ENCODE measurements around the gene ARHGEF39. TPM values are rescaled to one million over a fixed set of nuclear protein-coding genes. Genes with fewer than 3 reads are reported as not detected.
"Not testable (repeated sequence)": the region's sequence is repeated elsewhere in the genome, so short reads cannot be mapped to it uniquely, and the experiment has no call there.

The ARHGEF39 gene
- total RNA-seq, 1 donor = 0.36 TPM

DNA sequence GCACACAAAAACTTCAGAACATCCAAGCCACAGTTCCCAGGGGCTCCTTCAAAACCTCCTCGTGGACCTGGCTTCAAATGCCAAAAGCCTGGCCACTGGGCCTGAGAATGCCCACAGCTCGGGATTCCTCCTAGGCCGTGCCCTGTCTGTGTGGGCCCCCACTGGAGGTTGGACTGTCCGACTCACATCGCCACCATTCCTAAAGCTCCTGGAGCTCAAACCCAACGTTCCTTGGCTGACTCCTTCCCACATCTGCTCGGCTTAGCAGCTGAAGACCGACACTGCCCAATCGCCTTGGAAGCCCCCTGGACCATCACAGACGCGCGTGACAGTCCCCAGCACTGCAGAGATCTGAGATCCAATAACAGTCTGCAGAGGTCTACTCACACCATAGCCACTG lies 21.9 kb downstream of the ARHGEF39 start:
- Histone ChIP-seq H3K9me3 (ENCODE audit: low read depth, low read length) (no peaks in the 10 kb centered on the region), H3K27me3 (ENCODE audit: insufficient read depth, low read length) (no peaks in the 10 kb centered on the region), H3K4me1 (ENCODE audit: insufficient read depth, low read length) (peaks cover 32% of the 10 kb centered on the region), H4K20me1 (ENCODE audit: insufficient read depth, low read length) (no peaks in the 10 kb centered on the region), H3K4me2 (ENCODE audit: insufficient read depth, low read length) (no peak overlapping the region), H3K36me3 (ENCODE audit: insufficient read depth, low read length) (no peaks in the 10 kb centered on the region), H2AFZ (ENCODE audit: low read length) (no peak overlapping the region), H3K27ac (ENCODE audit: low read depth, low read length) (no peak overlapping the region), H3K79me2 (ENCODE audit: insufficient read depth, low read length) (no peaks in the 10 kb centered on the region), H3K4me3 (ENCODE audit: insufficient read depth, low read length) (no peak overlapping the region)
- TF ChIP-seq, protein P1, sequence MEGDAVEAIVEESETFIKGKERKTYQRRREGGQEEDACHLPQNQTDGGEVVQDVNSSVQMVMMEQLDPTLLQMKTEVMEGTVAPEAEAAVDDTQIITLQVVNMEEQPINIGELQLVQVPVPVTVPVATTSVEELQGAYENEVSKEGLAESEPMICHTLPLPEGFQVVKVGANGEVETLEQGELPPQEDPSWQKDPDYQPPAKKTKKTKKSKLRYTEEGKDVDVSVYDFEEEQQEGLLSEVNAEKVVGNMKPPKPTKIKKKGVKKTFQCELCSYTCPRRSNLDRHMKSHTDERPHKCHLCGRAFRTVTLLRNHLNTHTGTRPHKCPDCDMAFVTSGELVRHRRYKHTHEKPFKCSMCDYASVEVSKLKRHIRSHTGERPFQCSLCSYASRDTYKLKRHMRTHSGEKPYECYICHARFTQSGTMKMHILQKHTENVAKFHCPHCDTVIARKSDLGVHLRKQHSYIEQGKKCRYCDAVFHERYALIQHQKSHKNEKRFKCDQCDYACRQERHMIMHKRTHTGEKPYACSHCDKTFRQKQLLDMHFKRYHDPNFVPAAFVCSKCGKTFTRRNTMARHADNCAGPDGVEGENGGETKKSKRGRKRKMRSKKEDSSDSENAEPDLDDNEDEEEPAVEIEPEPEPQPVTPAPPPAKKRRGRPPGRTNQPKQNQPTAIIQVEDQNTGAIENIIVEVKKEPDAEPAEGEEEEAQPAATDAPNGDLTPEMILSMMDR (IDR thresholded peaks at IDR 0.05; ENCODE audit: extremely low read depth, low read depth, low read length) = no peak
- no peak for DNase-seq (ENCODE audit: insufficient read length, low spot score, missing footprints)

DNA sequence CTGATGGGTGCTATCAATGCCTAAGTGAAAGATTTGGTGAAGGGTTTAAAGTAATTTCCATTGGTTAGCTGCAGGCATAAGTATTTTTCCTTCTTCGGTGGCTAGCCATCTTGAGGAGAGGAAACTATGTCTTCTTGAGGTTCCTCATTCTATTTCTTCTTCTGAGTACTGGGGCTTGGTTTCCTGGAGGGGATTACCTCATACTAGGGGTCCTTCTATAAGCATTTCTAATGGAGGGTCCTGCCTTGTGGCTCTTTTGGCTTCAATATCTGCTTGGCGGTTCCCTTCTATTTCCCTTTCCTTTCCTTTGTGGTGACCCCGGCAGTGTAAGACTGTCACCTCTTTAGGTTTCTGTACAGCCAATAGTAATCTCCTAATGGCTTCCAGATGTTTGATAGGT lies 23.5 kb downstream of the ARHGEF39 start:
- not testable (repeated sequence) for H3K4me3 ChIP-seq (ENCODE audit: insufficient read depth, low read length); H3K27ac ChIP-seq (ENCODE audit: low read depth, low read length); H3K9me3 ChIP-seq (ENCODE audit: low read depth, low read length); H3K79me2 ChIP-seq (ENCODE audit: insufficient read depth, low read length); DNase-seq (ENCODE audit: insufficient read length, low spot score, missing footprints); H3K4me2 ChIP-seq (ENCODE audit: insufficient read depth, low read length); H4K20me1 ChIP-seq (ENCODE audit: insufficient read depth, low read length); H3K36me3 ChIP-seq (ENCODE audit: insufficient read depth, low read length); H3K27me3 ChIP-seq (ENCODE audit: insufficient read depth, low read length); H2AFZ ChIP-seq (ENCODE audit: low read length)
- H3K4me1 ChIP-seq (ENCODE audit: insufficient read depth, low read length) = peaks cover 28% of the 10 kb centered on the region

DNA sequence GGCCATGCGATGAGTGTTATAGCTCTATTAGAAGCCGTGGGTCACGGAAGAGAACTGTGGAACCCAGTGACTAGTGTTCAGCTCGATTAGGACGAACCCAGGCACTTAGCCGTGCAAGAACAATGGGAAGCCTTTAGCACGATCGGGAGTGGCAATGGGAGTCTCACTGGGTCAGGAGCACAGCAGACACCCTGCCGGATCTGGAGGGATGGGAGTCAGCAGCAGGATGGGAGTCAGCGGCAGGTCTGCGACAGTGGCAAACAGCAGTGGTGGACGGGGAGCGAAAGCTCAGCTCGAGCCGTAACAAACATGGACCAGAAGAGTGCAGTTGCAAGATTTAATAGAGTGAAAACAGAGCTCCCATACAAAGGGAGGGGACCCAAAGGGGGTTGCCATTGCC lies 24.6 kb downstream of the ARHGEF39 start:
- not testable (repeated sequence) for H3K79me2 ChIP-seq (ENCODE audit: insufficient read depth, low read length); H3K9me3 ChIP-seq (ENCODE audit: low read depth, low read length); H3K27me3 ChIP-seq (ENCODE audit: insufficient read depth, low read length); H3K4me3 ChIP-seq (ENCODE audit: insufficient read depth, low read length); H3K27ac ChIP-seq (ENCODE audit: low read depth, low read length); H3K36me3 ChIP-seq (ENCODE audit: insufficient read depth, low read length); H3K4me2 ChIP-seq (ENCODE audit: insufficient read depth, low read length); H2AFZ ChIP-seq (ENCODE audit: low read length); DNase-seq (ENCODE audit: insufficient read length, low spot score, missing footprints); H4K20me1 ChIP-seq (ENCODE audit: insufficient read depth, low read length)
- H3K4me1 ChIP-seq (ENCODE audit: insufficient read depth, low read length) = peaks cover 23% of the 10 kb centered on the region

DNA sequence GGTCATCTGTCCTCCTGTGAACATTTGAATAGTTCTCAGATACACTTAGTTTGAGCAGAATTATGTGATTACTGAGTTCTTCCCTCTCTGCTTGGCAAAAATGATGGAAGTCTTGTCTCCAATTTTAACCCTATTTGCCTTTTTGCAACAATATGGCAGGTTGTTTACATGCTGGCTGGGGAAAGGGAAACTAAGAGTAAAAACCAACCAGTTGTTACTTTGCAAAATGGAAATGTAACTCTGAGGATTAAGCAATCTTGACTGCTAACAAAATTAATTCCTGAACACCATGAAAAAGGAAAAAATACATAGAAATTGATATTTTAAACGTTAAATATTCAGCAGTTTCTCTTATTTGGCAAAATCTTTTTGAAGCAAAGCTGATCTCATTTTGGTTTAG lies 25.4 kb downstream of the ARHGEF39 start:
- TF ChIP-seq, protein P1 (IDR thresholded peaks at IDR 0.05; ENCODE audit: extremely low read depth, low read depth, low read length) = no peak
- H3K9me3 ChIP-seq (ENCODE audit: low read depth, low read length) = no peaks in the 10 kb centered on the region
- H2AFZ ChIP-seq (ENCODE audit: low read length) = no peak overlapping the region
- H3K27ac ChIP-seq (ENCODE audit: low read depth, low read length) = no peak overlapping the region
- no peak overlapping the region for H3K4me2 ChIP-seq (ENCODE audit: insufficient read depth, low read length)
- peaks cover 18% of the 10 kb centered on the region for H3K4me1 ChIP-seq (ENCODE audit: insufficient read depth, low read length)
- no peak for DNase-seq (ENCODE audit: insufficient read length, low spot score, missing footprints)
- no peak overlapping the region for H3K4me3 ChIP-seq (ENCODE audit: insufficient read depth, low read length)
- no peaks in the 10 kb centered on the region for H3K79me2 ChIP-seq (ENCODE audit: insufficient read depth, low read length)
- H4K20me1 ChIP-seq (ENCODE audit: insufficient read depth, low read length) = no peaks in the 10 kb centered on the region
- no peaks in the 10 kb centered on the region for H3K27me3 ChIP-seq (ENCODE audit: insufficient read depth, low read length)
- H3K36me3 ChIP-seq (ENCODE audit: insufficient read depth, low read length) = no peaks in the 10 kb centered on the region

DNA sequence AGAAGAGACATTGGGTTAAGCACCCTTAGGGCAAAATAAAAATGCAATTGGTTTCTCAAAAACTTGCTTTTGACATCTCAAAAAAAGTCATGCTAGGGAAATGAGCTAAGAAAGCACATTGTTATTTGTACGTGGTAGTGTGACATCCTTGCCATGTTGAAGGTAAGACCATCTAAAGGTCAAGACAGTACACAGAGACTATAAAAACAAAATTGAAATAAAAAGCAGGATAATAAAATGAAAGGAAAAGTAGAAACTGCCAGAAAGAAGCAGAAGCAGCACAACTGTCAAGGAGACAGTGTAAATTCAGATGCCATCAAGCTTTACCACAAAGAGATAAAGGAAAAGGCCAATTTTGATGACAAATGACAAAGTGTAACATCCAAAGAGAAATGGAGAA lies 25.8 kb downstream of the ARHGEF39 start:
- not testable (repeated sequence) for H4K20me1 ChIP-seq (ENCODE audit: insufficient read depth, low read length); H3K4me3 ChIP-seq (ENCODE audit: insufficient read depth, low read length); DNase-seq (ENCODE audit: insufficient read length, low spot score, missing footprints); H3K9me3 ChIP-seq (ENCODE audit: low read depth, low read length); H3K27ac ChIP-seq (ENCODE audit: low read depth, low read length); H3K27me3 ChIP-seq (ENCODE audit: insufficient read depth, low read length); H2AFZ ChIP-seq (ENCODE audit: low read length); H3K4me2 ChIP-seq (ENCODE audit: insufficient read depth, low read length); H3K79me2 ChIP-seq (ENCODE audit: insufficient read depth, low read length); H3K36me3 ChIP-seq (ENCODE audit: insufficient read depth, low read length)
- peaks cover 14% of the 10 kb centered on the region for H3K4me1 ChIP-seq (ENCODE audit: insufficient read depth, low read length)

DNA sequence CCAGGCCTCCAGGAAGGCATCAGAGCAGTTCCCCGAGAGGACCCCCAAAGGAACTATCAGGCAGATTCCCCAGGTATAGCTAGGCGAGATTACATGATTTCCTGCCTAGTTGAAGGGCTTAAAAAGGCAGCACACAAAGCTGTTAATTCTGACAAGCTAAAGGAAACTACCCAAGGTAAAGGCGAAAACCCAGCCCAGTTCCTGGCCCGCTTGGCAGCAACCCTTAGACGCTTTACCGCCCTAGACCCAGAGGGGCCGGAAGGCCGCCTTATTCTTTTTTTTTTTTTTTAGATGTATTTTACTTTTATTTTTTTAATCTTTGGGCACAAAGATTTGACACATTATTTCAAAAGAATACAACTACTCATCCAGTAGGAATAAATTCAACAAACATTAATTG lies 26.2 kb downstream of the ARHGEF39 start:
- H3K27me3 ChIP-seq (ENCODE audit: insufficient read depth, low read length); H3K9me3 ChIP-seq (ENCODE audit: low read depth, low read length); H3K4me3 ChIP-seq (ENCODE audit: insufficient read depth, low read length); H2AFZ ChIP-seq (ENCODE audit: low read length); H4K20me1 ChIP-seq (ENCODE audit: insufficient read depth, low read length); DNase-seq (ENCODE audit: insufficient read length, low spot score, missing footprints); H3K27ac ChIP-seq (ENCODE audit: low read depth, low read length); H3K79me2 ChIP-seq (ENCODE audit: insufficient read depth, low read length); H3K4me2 ChIP-seq (ENCODE audit: insufficient read depth, low read length); H3K36me3 ChIP-seq (ENCODE audit: insufficient read depth, low read length): not testable (repeated sequence)
- peaks cover 12% of the 10 kb centered on the region for H3K4me1 ChIP-seq (ENCODE audit: insufficient read depth, low read length)

DNA sequence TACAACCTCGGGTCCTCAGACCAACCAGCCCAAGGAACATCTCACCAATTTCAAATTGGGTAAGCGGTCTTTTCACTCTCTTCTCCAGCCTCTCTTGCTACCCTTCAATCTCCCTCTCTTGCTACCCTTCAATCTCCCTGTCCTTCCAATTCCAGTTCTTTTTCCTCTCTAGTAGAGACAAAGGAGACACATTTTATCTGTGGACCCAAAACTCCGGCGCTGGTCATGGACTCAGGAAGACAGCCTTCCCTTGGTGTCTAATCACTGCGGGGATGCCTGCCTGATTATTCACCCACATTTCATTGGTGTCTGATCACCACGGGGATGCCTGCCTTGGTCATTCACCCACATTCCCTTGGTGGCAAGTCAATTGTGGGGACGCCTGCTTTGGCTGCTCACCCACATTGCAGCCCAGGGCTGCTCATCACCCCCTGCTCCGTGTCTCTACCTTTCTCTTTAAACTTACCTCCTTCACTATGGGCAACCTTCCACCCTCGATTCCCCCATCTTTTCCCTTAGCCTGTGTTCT lies 27.5 kb downstream of the ARHGEF39 start:
- peak overlapping the region; percentile 11 for H3K4me2 ChIP-seq (ENCODE audit: insufficient read depth, low read length)
- H3K27me3 ChIP-seq (ENCODE audit: insufficient read depth, low read length); DNase-seq (ENCODE audit: insufficient read length, low spot score, missing footprints); H2AFZ ChIP-seq (ENCODE audit: low read length); H3K27ac ChIP-seq (ENCODE audit: low read depth, low read length); H3K9me3 ChIP-seq (ENCODE audit: low read depth, low read length); H4K20me1 ChIP-seq (ENCODE audit: insufficient read depth, low read length); H3K79me2 ChIP-seq (ENCODE audit: insufficient read depth, low read length); H3K36me3 ChIP-seq (ENCODE audit: insufficient read depth, low read length); H3K4me3 ChIP-seq (ENCODE audit: insufficient read depth, low read length): not testable (repeated sequence)
- peaks cover 12% of the 10 kb centered on the region for H3K4me1 ChIP-seq (ENCODE audit: insufficient read depth, low read length)

DNA sequence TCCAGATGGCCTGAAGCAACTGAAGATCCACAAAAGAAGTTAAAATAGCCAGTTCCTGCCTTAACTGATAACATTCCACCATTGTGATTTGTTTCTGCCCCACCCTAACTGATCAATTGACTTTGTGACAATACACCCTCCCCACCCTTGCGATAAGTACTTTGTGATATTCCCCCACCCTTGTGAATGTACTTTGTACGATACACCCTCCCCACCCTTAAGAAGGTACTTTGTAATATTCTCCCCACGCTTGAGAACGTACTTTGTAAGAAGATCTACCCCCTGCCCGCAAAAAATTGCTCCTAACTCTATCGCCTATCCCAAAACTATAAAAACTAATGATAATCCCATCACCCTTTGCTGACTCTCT lies 28.1 kb downstream of the ARHGEF39 start:
- not testable (repeated sequence) for H3K27ac ChIP-seq (ENCODE audit: low read depth, low read length); H3K4me2 ChIP-seq (ENCODE audit: insufficient read depth, low read length); H3K79me2 ChIP-seq (ENCODE audit: insufficient read depth, low read length); H3K9me3 ChIP-seq (ENCODE audit: low read depth, low read length); H2AFZ ChIP-seq (ENCODE audit: low read length); DNase-seq (ENCODE audit: insufficient read length, low spot score, missing footprints); H4K20me1 ChIP-seq (ENCODE audit: insufficient read depth, low read length); H3K4me3 ChIP-seq (ENCODE audit: insufficient read depth, low read length); H3K36me3 ChIP-seq (ENCODE audit: insufficient read depth, low read length); H3K27me3 ChIP-seq (ENCODE audit: insufficient read depth, low read length)
- peaks cover 12% of the 10 kb centered on the region for H3K4me1 ChIP-seq (ENCODE audit: insufficient read depth, low read length)
